Neural crest cell (in vitro differentiated cells): Measurements from ENCODE around the gene ZNF688. TPM values are rescaled to one million over a fixed set of nuclear protein-coding genes. Genes with fewer than 3 reads are reported as not detected.
"Not testable (repeated sequence)": the region's sequence is repeated elsewhere in the genome, so short reads cannot be mapped to it uniquely, and the experiment has no call there.

Experiments
- DNase-seq: peaks from one replicate; pipeline ENCODE4 v3.0.0; 2021; ENCODE audit warnings: low read depth, mixed read lengths, low spot score
- H3K27ac Mint-ChIP-seq: one replicate; pipeline ENCODE4 v1.8.0; 2021; ENCODE audit warnings: mild to moderate bottlenecking, mixed read lengths; ENCODE audit not compliant: unreplicated experiment
- H3K27me3 Mint-ChIP-seq: 2 replicates; pipeline ENCODE4 v1.8.0; 2021; ENCODE audit warnings: low read depth, mild to moderate bottlenecking, mixed read lengths
- H3K36me3 Mint-ChIP-seq: 2 replicates; pipeline ENCODE4 v1.8.0; 2021; ENCODE audit warnings: low read depth, mild to moderate bottlenecking, mixed read lengths
- H3K4me1 Mint-ChIP-seq: 2 replicates; pipeline ENCODE4 v1.8.0; 2021; ENCODE audit warnings: mixed read lengths
- H3K4me3 Mint-ChIP-seq: one replicate; pipeline ENCODE4 v1.8.0; 2021; ENCODE audit warnings: mild to moderate bottlenecking, mixed read lengths
- H3K9me3 Mint-ChIP-seq: 2 replicates; pipeline ENCODE4 v1.8.0; 2021; ENCODE audit warnings: mixed read lengths
- CTCF ChIP-seq: fragments of 200-600 bp; sonication (generic); conservative IDR thresholded peaks from 2 replicates; pipeline ENCODE4 v1.5.0; 2021; ENCODE audit warnings: antibody characterized with exemption, mild to moderate bottlenecking
- total RNA-seq: library from RNA; stranded (reverse); gene quantifications from 2 replicates; pipeline ENCODE4 v1.2.1, GENCODE V29; 2021

Gene ZNF688
- total RNA-seq, 1 donor from 2014 or later = 13.4 TPM

- Mint-ChIP-seq H3K4me1 (peaks cover 2% of the 10 kb centered on the region), H3K4me3 (no peak overlapping the region), H3K9me3 (no peaks in the 10 kb centered on the region), H3K27me3 (no peaks in the 10 kb centered on the region), H3K27ac (no peak overlapping the region), H3K36me3 (peaks cover 12% of the 10 kb centered on the region)
- no peak for DNase-seq
- TF ChIP-seq CTCF = no peak
These were observed 21.4 kb upstream of the ZNF688 start for GRCh38 chr16:30592871-30593270.

GRCh38 chr16:30590869-30591268 lies 19.4 kb upstream of the ZNF688 start:
- DNase-seq, H3K9me3 Mint-ChIP-seq, H3K27ac Mint-ChIP-seq, H3K27me3 Mint-ChIP-seq, H3K4me3 Mint-ChIP-seq: not testable (repeated sequence)
- Mint-ChIP-seq H3K4me1 (peaks cover 11% of the 10 kb centered on the region), H3K36me3 (peaks cover 16% of the 10 kb centered on the region)

GRCh38 chr16:30589582-30589981 lies 18.1 kb upstream of the ZNF688 start:
- not testable (repeated sequence) for H3K27ac Mint-ChIP-seq, DNase-seq, H3K27me3 Mint-ChIP-seq, H3K9me3 Mint-ChIP-seq
- Mint-ChIP-seq H3K4me1 (peaks cover 21% of the 10 kb centered on the region), H3K36me3 (peaks cover 16% of the 10 kb centered on the region), H3K4me3 (peak overlapping the region; percentile 31)

GRCh38 chr16:30588651-30589050 lies 17.1 kb upstream of the ZNF688 start:
- Mint-ChIP-seq H3K4me3 (peak overlapping the region; percentile 57), H3K9me3 (no peaks in the 10 kb centered on the region), H3K27me3 (no peaks in the 10 kb centered on the region), H3K27ac (no peak overlapping the region), H3K36me3 (peaks cover 12% of the 10 kb centered on the region), H3K4me1 (peaks cover 24% of the 10 kb centered on the region)
- DNase-seq = no peak
- no peak for TF ChIP-seq CTCF

GRCh38 chr16:30585400-30586191 lies 14.1 kb upstream of the ZNF688 start, which contains the start of gene ZNF785:
Gene ZNF785, minus strand, starts transcription at chr16:30585697. Its CDS starts 86 bp downstream, at chr16:30585611.
- H3K4me3 Mint-ChIP-seq = peak within 1 kb of the TSS; percentile 90
- H3K27ac Mint-ChIP-seq = peak within 1 kb of the TSS; percentile 73
- H3K36me3 Mint-ChIP-seq = peaks cover 15% of the 10 kb centered on the region
- no peaks in the 10 kb centered on the region for H3K9me3 Mint-ChIP-seq
- H3K4me1 Mint-ChIP-seq = peaks cover 28% of the 10 kb centered on the region
- no peak for TF ChIP-seq CTCF
- H3K27me3 Mint-ChIP-seq = no peaks in the 10 kb centered on the region
- peak; percentile 87 for DNase-seq

- Mint-ChIP-seq H3K27me3 (no peaks in the 10 kb centered on the region), H3K4me3 (peak overlapping the region; percentile 90), H3K36me3 (peaks cover 15% of the 10 kb centered on the region), H3K9me3 (no peaks in the 10 kb centered on the region), H3K4me1 (peaks cover 28% of the 10 kb centered on the region), H3K27ac (peak overlapping the region; percentile 73)
- no peak for DNase-seq
- no peak for TF ChIP-seq CTCF
These were observed 13.5 kb upstream of the ZNF688 start for GRCh38 chr16:30585022-30585399.
